Natural killer cell (primary cell): Measurements from ENCODE around the gene YBEY. TPM values are rescaled to one million over a fixed set of nuclear protein-coding genes. Genes with fewer than 3 reads are reported as not detected.
A peak's percentile ranks its signal among the peaks of the same experiment; 100 is the strongest.

Experiments used
- ATAC-seq, 3 donors: fragments of 150-1000 bp in 2 of 3; fragments of 200-7000 bp in 1 of 3; cut with Tn5 transposase; 1 replicate in 1 of 3; 2 replicates in 2 of 3; pipeline ENCODE4 v1.10.0; 2021; ENCODE audit warnings: mild to moderate bottlenecking in 2 of 3, moderate library complexity in 2 of 3
- DNase-seq, 2 donors: peaks; one replicate each; pipeline versions ENCODE4 v3.0.0 to v3.0.0-alpha.2; 2013 to 2021; ENCODE audit warnings: mixed read lengths in 1 of 2
- H3K27ac ChIP-seq: one replicate; pipeline ENCODE4 v1.5.1; 2013; ENCODE audit warnings: mild to moderate bottlenecking, low read length
- H3K27me3 ChIP-seq: one replicate; pipeline ENCODE4 v1.6.1; 2013; ENCODE audit warnings: low read length; ENCODE audit not compliant: control insufficient read depth, insufficient read depth
- H3K36me3 ChIP-seq: one replicate; pipeline ENCODE4 v1.6.1; 2013; ENCODE audit warnings: low read length; ENCODE audit not compliant: control insufficient read depth, insufficient read depth
- H3K4me1 ChIP-seq: one replicate; pipeline ENCODE4 v1.6.1; 2013; ENCODE audit warnings: low read length; ENCODE audit not compliant: control insufficient read depth, insufficient read depth
- H3K4me3 ChIP-seq: one replicate; pipeline ENCODE4 v1.5.1; 2013; ENCODE audit warnings: low read length
- H3K9me3 ChIP-seq: one replicate; pipeline ENCODE4 v1.6.1; 2013; ENCODE audit warnings: low read length; ENCODE audit not compliant: control insufficient read depth, insufficient read depth
- H3K27ac Mint-ChIP-seq, 2 donors: one replicate each; pipeline ENCODE4 v1.8.0; 2022; ENCODE audit warnings: mild to moderate bottlenecking in 2 of 2, mixed read lengths in 2 of 2, moderate library complexity in 1 of 2
- H3K27me3 Mint-ChIP-seq, 2 donors: one replicate each; pipeline ENCODE4 v1.8.0; 2022; ENCODE audit warnings: low read depth in 2 of 2, mixed read lengths in 2 of 2
- H3K36me3 Mint-ChIP-seq: one replicate; pipeline ENCODE4 v1.8.0; 2022; ENCODE audit warnings: mixed read lengths
- H3K4me1 Mint-ChIP-seq, 2 donors: one replicate each; pipeline ENCODE4 v1.8.0; 2022; ENCODE audit warnings: mixed read lengths in 2 of 2
- H3K4me3 Mint-ChIP-seq: one replicate; pipeline ENCODE4 v1.8.0; 2022; ENCODE audit warnings: mild to moderate bottlenecking, moderate library complexity, mixed read lengths
- H3K9me3 Mint-ChIP-seq, 2 donors: one replicate each; pipeline ENCODE4 v1.8.0; 2022; ENCODE audit warnings: mixed read lengths in 2 of 2
- CTCF ChIP-seq: fragments of 200-600 bp; IDR thresholded peaks from one replicate; pipeline ENCODE4 v1.8.0; 2022; ENCODE audit warnings: antibody characterized with exemption
- WGBS: methylation state at CpG from one replicate; pipeline ENCODE4 v1.1.7; 2013; ENCODE audit warnings: missing lambda C conversion rate; ENCODE audit not compliant: insufficient coverage; 5-methylcytosine and 5-hydroxymethylcytosine counted together
- intact Hi-C: fragments of 100-400 bp; cut with micrococcal nuclease; formaldehyde crosslinking; loops from one replicate; pipeline ENCODE4 v1.14.2; 2022
- total RNA-seq, 4 donors: library from RNA; stranded (reverse); fragments of 120-200 nt in 1 of 4; gene quantifications; one replicate each; pipeline versions ENCODE4 v1.2.3 to v1.2.4, GENCODE V29; 2013 to 2022

YBEY gene
- total RNA-seq, 3 donors from 2014 or later (not counting 1 experiment from before 2014, with no cell fraction given) = 10.8 to 13.7 (median 12.7) TPM

- H3K27me3 Mint-ChIP-seq = no peaks in the 10 kb centered on the region
- H3K9me3 Mint-ChIP-seq = no peaks in the 10 kb centered on the region
- Histone ChIP-seq H3K36me3 (peaks cover 67% of the 10 kb centered on the region), H3K27ac (no peak overlapping the region), H3K4me1 (peaks cover 26% of the 10 kb centered on the region), H3K4me3 (no peak overlapping the region), H3K9me3 (no peaks in the 10 kb centered on the region), H3K27me3 (no peaks in the 10 kb centered on the region)
- H3K4me1 Mint-ChIP-seq = peaks cover 25 to 32% of the 10 kb centered on the region in 2 donors
- no peak overlapping the region for H3K4me3 Mint-ChIP-seq
- DNase-seq = no peak
- no peak for ATAC-seq
- H3K27ac Mint-ChIP-seq = peak overlapping the region in 1 of 2 donors; percentile 96
- intact Hi-C loops = no loop called here
- 98% methylated on average over 18 of the region's 18 CpGs for WGBS
- no peak for TF ChIP-seq CTCF
- H3K36me3 Mint-ChIP-seq = peaks cover 7% of the 10 kb centered on the region
These were observed 29.6 kb upstream of the YBEY start for GRCh38 chr21:46256501-46256994.

- no peak for TF ChIP-seq CTCF
- H3K4me1 ChIP-seq = no peaks in the 10 kb centered on the region
- Mint-ChIP-seq H3K4me1 (peaks cover 0 to 4% of the 10 kb centered on the region in 2 donors), H3K9me3 (no peaks in the 10 kb centered on the region), H3K27me3 (no peaks in the 10 kb centered on the region), H3K4me3 (no peak overlapping the region), H3K27ac (no peak overlapping the region), H3K36me3 (peaks cover 13% of the 10 kb centered on the region)
- no peaks in the 10 kb centered on the region for H3K9me3 ChIP-seq
- H3K27ac ChIP-seq = no peak overlapping the region
- intact Hi-C loops = no loop called here
- no peak overlapping the region for H3K4me3 ChIP-seq
- DNase-seq (no peak), ATAC-seq (no peak)
- peaks cover 74% of the 10 kb centered on the region for H3K36me3 ChIP-seq
- 95% methylated on average over 22 of the region's 22 CpGs for WGBS
- H3K27me3 ChIP-seq = no peaks in the 10 kb centered on the region
These were observed 22.0 kb upstream of the YBEY start for GRCh38 chr21:46264046-46264689.

- Histone ChIP-seq H3K9me3 (no peaks in the 10 kb centered on the region), H3K4me1 (no peaks in the 10 kb centered on the region), H3K4me3 (no peak overlapping the region), H3K27ac (no peak overlapping the region), H3K27me3 (no peaks in the 10 kb centered on the region), H3K36me3 (peaks cover 76% of the 10 kb centered on the region)
- Mint-ChIP-seq H3K9me3 (no peaks in the 10 kb centered on the region), H3K27me3 (no peaks in the 10 kb centered on the region), H3K27ac (peak overlapping the region in 1 of 2 donors; percentile 58), H3K36me3 (peaks cover 13% of the 10 kb centered on the region), H3K4me1 (peaks cover 0 to 4% of the 10 kb centered on the region in 2 donors), H3K4me3 (no peak overlapping the region)
- intact Hi-C loops = no loop called here
- ATAC-seq = peak in 1 of 3 donors; percentile 35
- WGBS = 92% methylated on average over 13 of the region's 13 CpGs
- no peak for DNase-seq
- no peak for TF ChIP-seq CTCF
These were observed 21.4 kb upstream of the YBEY start for GRCh38 chr21:46264690-46265144.
